DOHH2 (cell line): Measurements from ENCODE around the gene RTRAF.

Experiments
- H3F3A ChIP-seq: fragments of 200-600 bp; sonication (generic), shearing (Covaris generic); 2 replicates; pipeline ENCODE4 v1.6.0; 2016; ENCODE audit warnings: antibody characterized with exemption, mild to moderate bottlenecking; ENCODE audit not compliant: control insufficient read depth, insufficient read depth
- H3K27ac ChIP-seq: fragments of 200-600 bp; sonication (generic); 2 replicates; pipeline ENCODE4 v1.5.1; 2014; ENCODE audit warnings: low read depth, mild to moderate bottlenecking, low read length, moderate library complexity
- H3K27me3 ChIP-seq: fragments of 200-600 bp; sonication (generic); 2 replicates; pipeline ENCODE4 v1.6.1; 2014; ENCODE audit warnings: mild to moderate bottlenecking, low read length, mixed read lengths; ENCODE audit not compliant: control insufficient read depth
- H3K36me3 ChIP-seq: fragments of 200-600 bp; sonication (generic); 2 replicates; pipeline ENCODE4 v1.6.1; 2014; ENCODE audit warnings: mild to moderate bottlenecking, low read length, moderate library complexity, mixed read lengths; ENCODE audit not compliant: control insufficient read depth
- H3K4me1 ChIP-seq: fragments of 200-600 bp; sonication (generic); 2 replicates; pipeline ENCODE4 v1.6.1; 2014; ENCODE audit warnings: mild to moderate bottlenecking, low read length, mixed read lengths; ENCODE audit not compliant: control insufficient read depth
- H3K4me2 ChIP-seq: fragments of 200-600 bp; sonication (generic); 2 replicates; pipeline ENCODE4 v1.6.0; 2014; ENCODE audit warnings: mild to moderate bottlenecking, low read length, moderate library complexity
- H3K4me3 ChIP-seq: fragments of 200-600 bp; sonication (generic); 2 replicates; pipeline ENCODE4 v1.5.1; 2014; ENCODE audit warnings: mild to moderate bottlenecking, low read length, mixed read lengths
- H3K79me2 ChIP-seq: fragments of 200-600 bp; sonication (generic); 2 replicates; pipeline ENCODE4 v1.6.1; 2014; ENCODE audit warnings: mild to moderate bottlenecking, low read length, mixed read lengths; ENCODE audit not compliant: control insufficient read depth
- H3K9me2 ChIP-seq: fragments of 200-600 bp; sonication (generic); replicated peaks from 2 replicates; pipeline ENCODE4 v1.6.1; 2014; ENCODE audit warnings: mild to moderate bottlenecking, low read length, mixed read lengths; ENCODE audit not compliant: control insufficient read depth
- H3K9me3 ChIP-seq: fragments of 200-600 bp; sonication (generic); 2 replicates; pipeline ENCODE4 v1.6.1; 2014; ENCODE audit warnings: antibody characterized with exemption, low read length, mixed read lengths; ENCODE audit not compliant: control insufficient read depth, insufficient read depth
- H4K20me1 ChIP-seq: fragments of 200-600 bp; sonication (generic); 2 replicates; pipeline ENCODE4 v1.6.0; 2014; ENCODE audit warnings: low read depth, mild to moderate bottlenecking, antibody characterized with exemption, low read length, moderate library complexity; ENCODE audit not compliant: control insufficient read depth, insufficient read depth
- CTCF ChIP-seq: fragments of 200-600 bp; sonication (generic); IDR thresholded peaks from one replicate; pipeline ENCODE4 v1.5.1; 2014; ENCODE audit warnings: antibody characterized with exemption, mild to moderate bottlenecking, low read depth, low read length; ENCODE audit not compliant: poor library complexity, severe bottlenecking
- EZH2phosphoT487 ChIP-seq: fragments of 200-600 bp; sonication (generic); IDR thresholded peaks from 2 replicates; pipeline ENCODE4 v1.6.1; 2017; ENCODE audit warnings: borderline replicate concordance, mild to moderate bottlenecking, antibody characterized with exemption, low read length, moderate library complexity, mixed read lengths

Gene RTRAF

GRCh38 chr14:52020161-52020714 lies 30.9 kb downstream of the RTRAF start:
- Histone ChIP-seq H3K4me2 (no peak overlapping the region), H4K20me1 (no peaks in the 10 kb centered on the region), H3K36me3 (no peaks in the 10 kb centered on the region), H3K9me3 (no peaks in the 10 kb centered on the region), H3K4me3 (no peak overlapping the region), H3F3A (no peaks in the 10 kb centered on the region), H3K27me3 (peaks cover 10% of the 10 kb centered on the region), H3K79me2 (no peaks in the 10 kb centered on the region), H3K27ac (no peak overlapping the region), H3K9me2 (no peaks in the 10 kb centered on the region), H3K4me1 (no peaks in the 10 kb centered on the region)
- no peak for TF ChIP-seq EZH2phosphoT487

- Histone ChIP-seq H3K27ac (no peak overlapping the region), H3K9me2 (no peaks in the 10 kb centered on the region), H3F3A (no peaks in the 10 kb centered on the region), H3K4me1 (no peaks in the 10 kb centered on the region), H3K9me3 (no peaks in the 10 kb centered on the region), H3K4me3 (no peak overlapping the region), H3K79me2 (no peaks in the 10 kb centered on the region), H3K36me3 (no peaks in the 10 kb centered on the region), H3K4me2 (no peak overlapping the region), H4K20me1 (no peaks in the 10 kb centered on the region), H3K27me3 (peaks cover 6% of the 10 kb centered on the region)
- no peak for TF ChIP-seq EZH2phosphoT487
- no peak for TF ChIP-seq CTCF
Measured at GRCh38 chr14:52020866-52021717, 31.7 kb downstream of the RTRAF start.

- TF ChIP-seq CTCF, result no peak
- no peak for TF ChIP-seq EZH2phosphoT487
- no peaks in the 10 kb centered on the region for H3K9me2 ChIP-seq
- H3K27me3 ChIP-seq, result peaks cover 6% of the 10 kb centered on the region
- H3K9me3 ChIP-seq, result no peaks in the 10 kb centered on the region
- no peak overlapping the region for H3K27ac ChIP-seq
- H4K20me1 ChIP-seq, result no peaks in the 10 kb centered on the region
- no peak overlapping the region for H3K4me2 ChIP-seq
- no peaks in the 10 kb centered on the region for H3K36me3 ChIP-seq
- no peaks in the 10 kb centered on the region for H3F3A ChIP-seq
- H3K79me2 ChIP-seq, result no peaks in the 10 kb centered on the region
- no peak overlapping the region for H3K4me3 ChIP-seq
- H3K4me1 ChIP-seq, result no peaks in the 10 kb centered on the region
Measured at GRCh38 chr14:52021957-52022600, 32.7 kb downstream of the RTRAF start.

GRCh38 chr14:52023518-52023917 lies 34.2 kb downstream of the RTRAF start:
- H3K4me3 ChIP-seq, result no peak overlapping the region
- H3K4me2 ChIP-seq, result no peak overlapping the region

More at GRCh38 chr14:52023518-52023917, 34.2 kb downstream of the RTRAF start:
- Histone ChIP-seq H3K4me1 (no peaks in the 10 kb centered on the region), H4K20me1 (no peaks in the 10 kb centered on the region), H3K9me2 (no peaks in the 10 kb centered on the region), H3K36me3 (no peaks in the 10 kb centered on the region), H3K27ac (no peak overlapping the region), H3K9me3 (no peaks in the 10 kb centered on the region), H3K27me3 (peaks cover 6% of the 10 kb centered on the region), H3F3A (no peaks in the 10 kb centered on the region), H3K79me2 (no peaks in the 10 kb centered on the region)
- TF ChIP-seq CTCF (no peak), EZH2phosphoT487 (no peak)
